ENCODE measurements around the gene PRKN.
A peak's percentile ranks its signal among the peaks of the same experiment; 100 is the strongest.

Gene PRKN

GRCh38 chr6:162238675-162239074 is 488.9 kb downstream of the PRKN start:
- no peak for DNase-seq (ENCODE audit: low spot score)

DNA sequence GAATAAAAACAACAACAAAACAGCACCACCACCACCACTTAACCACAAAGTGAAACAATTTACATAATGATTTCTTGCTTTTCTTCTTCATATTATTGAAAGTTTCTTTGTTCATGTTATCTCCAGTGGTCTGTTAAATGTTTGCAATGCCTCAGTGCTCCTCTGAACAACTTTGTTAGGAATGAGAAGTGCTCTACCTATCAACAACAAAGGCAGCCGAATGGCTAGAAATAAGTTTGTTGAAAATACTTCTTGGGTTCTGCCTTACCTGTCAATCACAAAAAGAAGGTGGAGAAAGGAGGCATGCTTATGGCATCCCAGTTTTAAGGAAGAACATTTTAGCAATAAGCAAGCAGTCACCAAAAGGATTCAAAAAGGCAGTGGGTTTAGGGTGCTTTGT is 490.2 kb downstream of the PRKN start:
- DNase-seq (ENCODE audit: low spot score) = no peak

GRCh38 chr6:162234631-162235030 is 492.9 kb downstream of the PRKN start:
- no peak for DNase-seq (ENCODE audit: low spot score)

GRCh38 chr6:162230147-162230752 is 497.3 kb downstream of the PRKN start:
- peak; percentile 3 for DNase-seq (ENCODE audit: low spot score)

GRCh38 chr6:162229093-162229492 is 498.5 kb downstream of the PRKN start:
- no peak for DNase-seq (ENCODE audit: low spot score)

DNA sequence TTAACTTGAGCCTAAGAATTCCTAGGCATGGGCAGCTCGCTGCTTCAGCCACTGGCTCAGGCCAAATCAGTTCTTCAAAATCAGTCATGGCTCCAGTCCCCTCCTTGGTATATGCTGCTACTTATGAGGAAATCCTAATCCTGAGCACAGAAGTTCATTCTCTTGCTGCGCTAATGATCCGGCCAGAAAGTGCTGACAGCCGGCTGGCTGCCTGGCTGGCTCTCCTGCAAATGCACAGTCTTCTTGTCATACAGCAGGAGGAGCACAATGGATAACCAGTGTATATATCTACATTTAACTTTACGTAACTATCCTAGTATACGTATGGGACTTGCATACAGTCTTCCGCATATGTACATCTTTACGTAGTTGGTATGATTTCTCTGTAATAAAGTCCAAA is 500.8 kb downstream of the PRKN start:
- no peak for DNase-seq (ENCODE audit: low spot score)

DNA sequence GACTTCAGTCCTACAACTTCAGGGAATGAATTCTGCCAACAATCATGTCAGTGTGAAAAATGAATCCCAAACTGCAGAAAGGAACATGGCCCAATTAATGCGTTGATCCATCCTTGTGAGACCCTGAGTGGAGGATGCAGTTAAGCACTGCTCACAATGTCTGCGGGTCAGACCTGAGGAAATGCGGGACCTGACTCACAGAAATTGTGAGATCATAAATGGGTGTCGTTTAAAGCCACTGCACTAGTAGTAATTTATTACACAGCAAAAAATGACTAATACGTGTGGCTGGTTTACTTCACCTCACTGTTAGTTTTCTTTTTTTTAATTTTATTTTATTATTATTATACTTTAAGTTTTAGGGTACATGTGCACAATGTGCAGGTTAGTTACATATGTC is 505.0 kb downstream of the PRKN start:
- DNase-seq (ENCODE audit: low spot score) = no peak

DNA sequence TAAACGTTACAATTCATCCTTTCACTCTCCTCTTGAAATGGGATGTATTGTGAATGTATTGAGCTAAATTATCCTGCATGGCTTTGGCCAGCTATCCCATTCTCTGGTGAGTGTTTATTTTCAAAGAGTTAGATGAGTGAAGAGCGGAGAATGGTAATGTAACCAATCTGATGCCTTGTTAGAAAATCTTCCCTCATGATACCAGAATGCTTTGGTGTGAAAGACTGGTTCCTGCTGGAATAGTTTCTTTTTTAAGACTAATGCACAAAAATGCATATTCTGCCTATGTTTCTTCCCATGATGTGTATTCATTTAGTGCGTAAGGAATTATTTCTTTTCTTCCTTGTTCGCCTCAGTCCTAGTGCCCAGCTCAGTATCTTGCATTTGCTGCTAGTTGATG is 506.7 kb downstream of the PRKN start:
- no peak for DNase-seq (ENCODE audit: low spot score)

DNA sequence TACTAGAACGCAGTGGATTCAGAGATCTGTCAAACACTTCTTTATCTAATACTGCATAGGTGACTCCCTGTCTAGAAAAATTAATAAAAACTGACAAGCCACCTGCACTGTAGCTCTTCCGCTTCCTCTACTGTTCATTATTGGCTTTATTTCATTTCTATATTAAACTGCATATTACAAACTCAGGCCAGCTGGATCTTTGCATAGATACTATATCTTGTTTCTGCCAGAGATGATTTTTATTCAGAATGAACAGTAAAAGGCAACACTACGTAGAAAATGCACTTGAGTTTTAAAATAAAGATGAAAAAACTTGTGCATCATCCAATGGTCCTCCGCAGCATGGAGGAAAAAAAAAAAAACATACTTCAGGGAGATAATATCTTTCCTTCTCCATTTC is 508.3 kb downstream of the PRKN start:
- no peak for DNase-seq (ENCODE audit: low spot score)

- no peak for DNase-seq (ENCODE audit: low spot score)
Measured at GRCh38 chr6:162217811-162218493, 509.6 kb downstream of the PRKN start.

GRCh38 chr6:162217058-162217457 is 510.5 kb downstream of the PRKN start:
- DNase-seq (ENCODE audit: low spot score) = no peak

- no peak for DNase-seq (ENCODE audit: low spot score)
Measured at GRCh38 chr6:162211777-162212176, 515.8 kb downstream of the PRKN start.

- peak; percentile 3 for DNase-seq (ENCODE audit: low spot score)
Measured at GRCh38 chr6:162211022-162211421, 516.5 kb downstream of the PRKN start.

DNA sequence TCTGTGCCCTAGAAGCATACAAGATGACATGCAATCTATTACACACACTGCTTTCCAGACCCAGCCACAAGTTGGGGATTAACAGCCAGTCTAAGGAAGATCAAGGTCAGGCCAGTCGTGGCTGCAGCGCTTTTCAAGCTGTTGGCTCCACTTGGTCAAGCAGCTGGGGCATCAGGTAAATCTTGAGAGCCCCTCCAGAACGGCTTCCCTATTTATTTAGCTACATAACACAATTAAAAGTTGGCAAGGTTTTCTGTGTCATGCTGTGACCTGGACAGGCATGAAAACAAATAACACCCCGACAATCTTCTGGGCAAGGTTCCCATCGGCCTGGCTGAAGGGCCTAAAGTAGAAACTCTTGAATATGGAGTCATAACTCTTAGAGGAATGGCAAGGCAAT is 524.3 kb downstream of the PRKN start:
- no peak for DNase-seq (ENCODE audit: low spot score)

DNA sequence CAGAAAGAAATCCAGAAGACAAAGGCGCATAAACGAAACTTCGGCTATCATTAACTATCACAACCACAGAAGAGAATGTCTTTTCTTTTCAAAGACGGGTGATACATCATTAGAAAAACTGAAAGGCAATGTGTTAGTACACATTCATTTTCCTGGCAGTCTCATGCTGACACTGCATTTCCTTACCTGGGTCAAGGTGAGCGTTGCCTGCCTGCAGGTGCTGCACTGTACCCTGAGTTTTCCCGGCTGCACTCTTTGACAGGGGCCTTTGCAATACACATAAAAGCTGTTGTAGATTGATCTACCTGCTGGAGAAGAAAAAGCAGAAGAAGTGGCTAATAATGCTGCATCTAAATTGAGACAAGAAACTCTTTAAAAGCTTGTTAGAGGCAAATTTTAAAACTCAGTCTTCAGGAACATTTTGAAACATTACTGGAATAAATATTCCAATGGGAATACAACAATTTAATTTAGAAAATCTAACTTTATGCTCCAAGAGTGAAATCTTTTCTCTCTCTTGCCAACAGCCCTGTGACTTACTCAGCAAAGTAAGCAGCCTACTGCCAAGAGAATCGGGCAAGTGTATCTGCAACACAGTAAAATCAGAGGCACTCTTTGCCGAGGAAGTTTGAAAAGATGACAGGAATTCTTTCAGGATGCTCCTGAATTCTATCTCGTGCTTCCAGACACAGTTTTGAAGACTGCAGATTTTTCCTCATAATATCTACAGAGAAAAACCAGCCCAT is 526.4 kb downstream of the PRKN start:
- DNase-seq (ENCODE audit: low spot score) = no peak

GRCh38 chr6:162200041-162200440 is 527.5 kb downstream of the PRKN start:
- DNase-seq (ENCODE audit: low spot score) = no peak

DNA sequence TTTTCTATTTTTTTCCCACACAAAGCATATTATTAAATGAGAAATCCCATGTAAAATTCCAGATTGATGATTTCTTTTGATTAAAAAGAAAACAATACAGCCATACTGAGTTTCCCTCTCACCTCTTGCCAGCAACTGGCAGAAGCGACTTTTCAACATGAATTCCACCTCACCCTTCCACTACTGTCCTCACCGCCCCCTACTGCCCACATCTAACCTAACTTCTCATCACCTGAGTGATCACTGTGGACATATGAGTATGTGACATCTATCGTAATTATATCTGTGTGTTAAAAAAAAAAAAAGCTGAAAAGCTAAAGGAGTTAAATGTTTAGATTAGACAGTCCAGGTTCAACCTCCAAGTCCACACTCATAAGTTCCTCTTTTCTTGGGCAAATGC is 528.6 kb downstream of the PRKN start:
- no peak for DNase-seq (ENCODE audit: low spot score)

DNA sequence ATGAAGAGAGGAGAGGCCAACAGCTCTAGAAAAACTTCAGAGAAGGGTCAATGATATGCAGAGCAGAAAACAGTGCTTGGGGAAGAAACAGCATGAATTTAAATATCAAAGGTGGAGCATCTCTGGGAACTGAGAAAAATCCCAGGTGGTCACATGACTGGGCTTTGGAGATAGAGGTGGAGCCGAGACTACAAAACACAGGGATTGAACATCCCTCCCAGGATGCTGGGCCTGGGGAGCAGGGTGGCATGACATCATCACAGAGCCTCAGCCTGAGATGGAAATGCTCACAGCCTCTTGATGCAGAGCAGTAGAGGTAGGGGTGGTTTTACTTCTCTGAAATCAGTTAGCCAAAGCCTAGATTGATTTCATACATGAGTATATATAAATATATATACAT is 529.5 kb downstream of the PRKN start:
- no peak for DNase-seq (ENCODE audit: low spot score)

GRCh38 chr6:162195441-162195840 is 532.1 kb downstream of the PRKN start:
- no peak for DNase-seq (ENCODE audit: low spot score)

GRCh38 chr6:162190981-162191380 is 536.6 kb downstream of the PRKN start:
- DNase-seq (ENCODE audit: low spot score) = peak; percentile 81

GRCh38 chr6:162187168-162187935 is 540.2 kb downstream of the PRKN start:
- DNase-seq (ENCODE audit: low spot score) = no peak

DNA sequence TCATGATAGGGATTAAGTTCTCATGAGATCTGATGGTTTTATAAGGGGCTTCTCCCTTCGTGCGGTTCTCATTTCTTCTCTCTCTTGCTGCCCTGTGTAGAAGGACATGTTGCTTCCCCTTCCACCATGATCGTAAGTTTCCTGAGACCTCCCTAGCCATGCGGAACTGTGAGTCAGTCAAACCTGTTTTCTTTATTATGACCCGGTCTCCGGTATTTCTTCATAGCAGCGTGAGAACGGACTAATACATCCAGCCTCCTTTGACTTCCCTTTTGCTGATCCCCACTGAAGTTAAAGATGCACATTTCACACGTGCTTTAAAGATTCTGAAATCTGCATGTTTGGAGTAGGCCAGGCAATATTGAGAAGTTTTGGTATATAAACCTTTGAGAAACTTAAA is 543.1 kb downstream of the PRKN start:
- DNase-seq (ENCODE audit: low spot score) = no peak

Measured in cerebellar cortex (tissue), 1 donor.